Suppressor macrophage treated with lipopolysaccharide for 4 hours (primary cell): Measurements from ENCODE around the gene TRIM10.
"Not testable (repeated sequence)": the region's sequence is repeated elsewhere in the genome, so short reads cannot be mapped to it uniquely, and the experiment has no call there.

ENCODE experiments used
- DNase-seq: peaks from one replicate; pipeline ENCODE4 v3.0.0-alpha.2; 2020

Gene TRIM10

GRCh38 chr6:30171677-30172471 lies 10.9 kb upstream of the TRIM10 start:
- DNase-seq, result no peak

GRCh38 chr6:30169658-30170614 lies 8.9 kb upstream of the TRIM10 start:
- DNase-seq, result peak; percentile 71

GRCh38 chr6:30168741-30169140 lies 7.7 kb upstream of the TRIM10 start:
- no peak for DNase-seq

- no peak for DNase-seq
Measured at GRCh38 chr6:30167101-30167500, 6.1 kb upstream of the TRIM10 start.

- not testable (repeated sequence) for DNase-seq
Measured at GRCh38 chr6:30165238-30165637, 4.2 kb upstream of the TRIM10 start.

GRCh38 chr6:30164714-30165113 lies 3.7 kb upstream of the TRIM10 start:
- DNase-seq, result no peak

GRCh38 chr6:30163918-30164654 lies 3.1 kb upstream of the TRIM10 start:
- DNase-seq, result no peak

GRCh38 chr6:30163090-30163917 lies 2.3 kb upstream of the TRIM10 start, which contains the start of gene TRIM15:
Gene TRIM15, plus strand, starts transcription at chr6:30163546. Its CDS starts 139 bp downstream, at chr6:30163685.
- no peak for DNase-seq

- DNase-seq, result no peak
Measured at GRCh38 chr6:30162265-30163089, 1.5 kb upstream of the TRIM10 start.

- no peak for DNase-seq
Measured at GRCh38 chr6:30160008-30160784, 815 bp downstream of the TRIM10 start.

GRCh38 chr6:30158475-30159040 lies 2.5 kb downstream of the TRIM10 start:
- DNase-seq, result no peak

GRCh38 chr6:30157999-30158398 lies 3.0 kb downstream of the TRIM10 start:
- peak; percentile 40 for DNase-seq

GRCh38 chr6:30157581-30157980 lies 3.4 kb downstream of the TRIM10 start:
- DNase-seq, result no peak

GRCh38 chr6:30156774-30157173 lies 4.2 kb downstream of the TRIM10 start:
- DNase-seq, result no peak

- DNase-seq, result peak; percentile 82
Measured at GRCh38 chr6:30156262-30156599, 4.8 kb downstream of the TRIM10 start.

GRCh38 chr6:30155520-30156261 lies 5.3 kb downstream of the TRIM10 start:
- DNase-seq, result no peak

GRCh38 chr6:30154709-30155519 lies 6.1 kb downstream of the TRIM10 start:
- DNase-seq, result peak; percentile 19

GRCh38 chr6:30154061-30154460 lies 7.0 kb downstream of the TRIM10 start:
- no peak for DNase-seq
